Caco-2 (cell line): Measurements from ENCODE around the gene TMEM238L. TPM values are rescaled to one million over a fixed set of nuclear protein-coding genes. Genes with fewer than 3 reads are reported as not detected.

Source experiments
- BruUV-seq: library from RNA; stranded (reverse); fragments of 400-500 nt; replicated peaks from 2 replicates; lab custom pipeline; 2021; lab: Mats Ljungman, UMichigan
- CTCF ChIA-PET: fragments of 300-600 bp; sonication (Branson Sonifier 250); formaldehyde crosslinking; loops from one replicate; lab custom pipeline; 2022; ENCODE audit warnings: antibody characterized with exemption; lab: Charles Lee
- POLR2A ChIA-PET: fragments of 300-600 bp; sonication (Branson Sonifier 250); formaldehyde crosslinking; loops from one replicate; lab custom pipeline; 2022; ENCODE audit warnings: antibody characterized with exemption; lab: Charles Lee
- DNase-seq, 2 experiments: peaks; one replicate each; pipeline versions ENCODE4 v3.0.0 to v3.0.0-alpha.2; 2020 to 2022
- H3K27me3 ChIP-seq: replicated peaks from 2 replicates; pipeline ENCODE4 v1.6.0; 2011; ENCODE audit warnings: low read length; ENCODE audit not compliant: control insufficient read depth, insufficient read depth
- H3K36me3 ChIP-seq: 2 replicates; pipeline ENCODE4 v1.5.1; 2011; ENCODE audit warnings: low read length; ENCODE audit not compliant: control insufficient read depth, insufficient read depth
- H3K4me1 ChIP-seq: fragments of 250-450 bp; sonication (Bioruptor Pico); 2 replicates; pipeline ENCODE4 v1.5.1; 2020; ENCODE audit warnings: mild to moderate bottlenecking
- H3K4me3 ChIP-seq: 2 replicates; pipeline ENCODE4 v1.5.1; 2011; ENCODE audit warnings: low read depth, mild to moderate bottlenecking, control low read depth, low read length
- H3K9me3 ChIP-seq: fragments of 250-450 bp; sonication (Bioruptor Pico); 2 replicates; pipeline ENCODE4 v1.5.1; 2020; ENCODE audit warnings: mild to moderate bottlenecking, moderate library complexity
- H3K27ac Mint-ChIP-seq: one replicate; pipeline ENCODE4 v1.8.0; 2022; ENCODE audit warnings: mixed read lengths; ENCODE audit not compliant: unreplicated experiment
- H3K27me3 Mint-ChIP-seq: one replicate; pipeline ENCODE4 v1.8.0; 2022; ENCODE audit warnings: mixed read lengths; ENCODE audit not compliant: insufficient read depth, unreplicated experiment
- H3K36me3 Mint-ChIP-seq: one replicate; pipeline ENCODE4 v1.8.0; 2022; ENCODE audit warnings: mild to moderate bottlenecking, mixed read lengths; ENCODE audit not compliant: insufficient read depth, unreplicated experiment
- H3K4me1 Mint-ChIP-seq: one replicate; pipeline ENCODE4 v1.8.0; 2022; ENCODE audit warnings: low read depth, mixed read lengths; ENCODE audit not compliant: unreplicated experiment
- H3K4me3 Mint-ChIP-seq: one replicate; pipeline ENCODE4 v1.8.0; 2022; ENCODE audit warnings: mild to moderate bottlenecking, moderate library complexity, mixed read lengths; ENCODE audit not compliant: unreplicated experiment
- H3K9me3 Mint-ChIP-seq: one replicate; pipeline ENCODE4 v1.8.0; 2022; ENCODE audit warnings: mixed read lengths; ENCODE audit not compliant: unreplicated experiment
- CTCF ChIP-seq, 2 experiments: fragments of 200-600 bp in 1 of 2; IDR thresholded peaks; 1 replicate in 1 of 2; 2 replicates in 1 of 2; pipeline versions ENCODE4 v1.5.1 to v1.8.0; 2011 to 2022; ENCODE audit warnings: antibody characterized with exemption in 1 of 2, control low read depth in 1 of 2, inconsistent platforms in 1 of 2, low read depth in 1 of 2, low read length in 1 of 2, mild to moderate bottlenecking in 1 of 2, moderate library complexity in 1 of 2; ENCODE audit not compliant: insufficient read depth in 1 of 2, severe bottlenecking in 1 of 2, unreplicated experiment in 1 of 2
- intact Hi-C: fragments of 100-400 bp; cut with micrococcal nuclease; formaldehyde crosslinking; loops from one replicate; pipeline ENCODE4 v1.10.0; 2022; ENCODE audit not compliant: unreplicated experiment
- total RNA-seq: library from RNA; stranded (reverse); gene quantifications from 2 replicates; pipeline ENCODE4 v1.2.3, GENCODE V29; 2022

TMEM238L gene
- total RNA-seq, 1 experiment from 2014 or later, result not detected

GRCh38 chr17:10815319-10815718 lies 11.4 kb upstream of the TMEM238L start:
- no peak overlapping the region for H3K4me3 Mint-ChIP-seq
- ChIA-PET CTCF (no interaction called here), POLR2A (no interaction called here)
- no peaks in the 10 kb centered on the region for H3K4me1 ChIP-seq
- no peak overlapping the region for H3K4me3 ChIP-seq
- H3K36me3 ChIP-seq, result no peaks in the 10 kb centered on the region
- BruUV-seq, result no TSS peak
- no peak for DNase-seq
- no peak overlapping the region for H3K27ac Mint-ChIP-seq
- H3K4me1 Mint-ChIP-seq, result no peaks in the 10 kb centered on the region
- no peaks in the 10 kb centered on the region for H3K27me3 ChIP-seq
- TF ChIP-seq CTCF (IDR thresholded peaks at IDR 0.05; ENCODE audit: insufficient read depth in 1 of 2, low read depth in 1 of 2, low read length in 1 of 2, severe bottlenecking in 1 of 2, unreplicated experiment in 1 of 2), result no peak
- no peaks in the 10 kb centered on the region for H3K9me3 ChIP-seq
- intact Hi-C loops, result no loop called here
- no peaks in the 10 kb centered on the region for H3K9me3 Mint-ChIP-seq
- H3K27me3 Mint-ChIP-seq, result no peaks in the 10 kb centered on the region
- H3K36me3 Mint-ChIP-seq, result no peaks in the 10 kb centered on the region

GRCh38 chr17:10814075-10814474 lies 10.2 kb upstream of the TMEM238L start:
- Mint-ChIP-seq H3K9me3 (no peaks in the 10 kb centered on the region), H3K36me3 (no peaks in the 10 kb centered on the region), H3K4me1 (no peaks in the 10 kb centered on the region), H3K27ac (no peak overlapping the region), H3K4me3 (no peak overlapping the region), H3K27me3 (no peaks in the 10 kb centered on the region)
- BruUV-seq, result no TSS peak
- Histone ChIP-seq H3K4me1 (no peaks in the 10 kb centered on the region), H3K27me3 (no peaks in the 10 kb centered on the region), H3K9me3 (no peaks in the 10 kb centered on the region), H3K4me3 (no peak overlapping the region), H3K36me3 (no peaks in the 10 kb centered on the region)
- DNase-seq, result no peak
- TF ChIP-seq CTCF (IDR thresholded peaks at IDR 0.05; ENCODE audit: insufficient read depth in 1 of 2, low read depth in 1 of 2, low read length in 1 of 2, severe bottlenecking in 1 of 2, unreplicated experiment in 1 of 2), result no peak
- intact Hi-C loops, result no loop called here
- CTCF ChIA-PET, result no interaction called here
- POLR2A ChIA-PET, result no interaction called here

- DNase-seq, result no peak
- intact Hi-C loops, result no loop called here
- no peaks in the 10 kb centered on the region for H3K9me3 ChIP-seq
- H3K4me1 Mint-ChIP-seq, result no peaks in the 10 kb centered on the region
- BruUV-seq, result no TSS peak
- no peak for TF ChIP-seq CTCF (IDR thresholded peaks at IDR 0.05; ENCODE audit: insufficient read depth in 1 of 2, low read depth in 1 of 2, low read length in 1 of 2, severe bottlenecking in 1 of 2, unreplicated experiment in 1 of 2)
- CTCF ChIA-PET, result no interaction called here
- no peaks in the 10 kb centered on the region for H3K36me3 Mint-ChIP-seq
- H3K27me3 Mint-ChIP-seq, result no peaks in the 10 kb centered on the region
- no peaks in the 10 kb centered on the region for H3K27me3 ChIP-seq
- no peaks in the 10 kb centered on the region for H3K4me1 ChIP-seq
- POLR2A ChIA-PET, result no interaction called here
- H3K4me3 ChIP-seq, result no peak overlapping the region
- no peak overlapping the region for H3K27ac Mint-ChIP-seq
- no peaks in the 10 kb centered on the region for H3K36me3 ChIP-seq
- H3K9me3 Mint-ChIP-seq, result no peaks in the 10 kb centered on the region
- H3K4me3 Mint-ChIP-seq, result no peak overlapping the region
Measured at GRCh38 chr17:10812674-10813073, 8.8 kb upstream of the TMEM238L start.
